ENCODE data around the gene CACNA1A. TPM values are rescaled to one million over a fixed set of nuclear protein-coding genes. Genes with fewer than 3 reads are reported as not detected.
A peak's percentile ranks its signal among the peaks of the same experiment; 100 is the strongest.

Gene CACNA1A
- total RNA-seq, 2 donors from 2014 or later: 0.34 to 0.37 TPM

- H3K36me3 Mint-ChIP-seq (ENCODE audit: insufficient read depth in 2 of 2): peaks cover 6 to 14% of the 10 kb centered on the region in 2 donors
- no peak for ATAC-seq (replicated peaks in 1 of 2)
- no peak overlapping the region for H3K27ac Mint-ChIP-seq
Observed at GRCh38 chr19:13521066-13521465, 14.8 kb upstream of the CACNA1A start.

DNA sequence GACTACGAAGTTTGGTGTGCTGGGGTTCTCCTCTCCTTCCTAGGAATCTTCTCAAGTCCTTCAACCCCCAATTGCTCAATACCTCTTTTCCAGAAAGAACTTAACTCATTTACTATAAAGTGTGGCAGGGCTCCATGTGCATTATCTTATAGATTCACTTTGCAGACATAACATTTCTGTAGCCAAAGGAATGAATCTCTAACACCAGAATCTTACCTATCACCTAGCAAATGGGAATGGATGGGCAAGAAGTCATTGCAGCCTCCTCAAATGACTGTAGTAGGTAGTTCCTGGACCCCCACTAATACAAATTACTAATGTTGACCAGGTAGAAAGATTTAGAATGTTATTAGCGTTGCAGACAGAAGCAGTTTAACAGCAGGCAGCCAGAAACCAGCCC lies 5.7 kb upstream of the CACNA1A start:
- Mint-ChIP-seq H3K9me3 (no peaks in the 10 kb centered on the region), H3K4me3 (no peak overlapping the region)

More at GRCh38 chr19:13521066-13521465, 14.8 kb upstream of the CACNA1A start:
- Mint-ChIP-seq H3K9me3 (peaks cover 11 to 12% of the 10 kb centered on the region in 2 donors), H3K4me3 (no peak overlapping the region), H3K27me3 (ENCODE audit: low read depth) (no peaks in the 10 kb centered on the region), H3K4me1 (ENCODE audit: low read depth) (no peaks in the 10 kb centered on the region)
- no peak for DNase-seq

GRCh38 chr19:13507053-13507611 lies 853 bp upstream of the CACNA1A start:
- no peak for ATAC-seq (replicated peaks in 1 of 2)
- Mint-ChIP-seq H3K9me3 (no peaks in the 10 kb centered on the region), H3K27ac (no peak overlapping the region), H3K4me1 (ENCODE audit: low read depth) (peaks cover 9% of the 10 kb centered on the region), H3K27me3 (ENCODE audit: low read depth) (peaks cover 76% of the 10 kb centered on the region), H3K36me3 (ENCODE audit: insufficient read depth in 2 of 2) (peaks cover 0 to 2% of the 10 kb centered on the region in 2 donors), H3K4me3 (no peak overlapping the region)
- DNase-seq: no peak

More for the DNA sequence above, 5.7 kb upstream of the CACNA1A start:
- Mint-ChIP-seq H3K27ac (no peak overlapping the region), H3K4me1 (ENCODE audit: low read depth) (peaks cover 4% of the 10 kb centered on the region), H3K27me3 (ENCODE audit: low read depth) (peaks cover 42% of the 10 kb centered on the region), H3K36me3 (ENCODE audit: insufficient read depth in 2 of 2) (peaks cover 0 to 2% of the 10 kb centered on the region in 2 donors)
- DNase-seq (no peak), ATAC-seq (replicated peaks in 1 of 2) (no peak)

DNA sequence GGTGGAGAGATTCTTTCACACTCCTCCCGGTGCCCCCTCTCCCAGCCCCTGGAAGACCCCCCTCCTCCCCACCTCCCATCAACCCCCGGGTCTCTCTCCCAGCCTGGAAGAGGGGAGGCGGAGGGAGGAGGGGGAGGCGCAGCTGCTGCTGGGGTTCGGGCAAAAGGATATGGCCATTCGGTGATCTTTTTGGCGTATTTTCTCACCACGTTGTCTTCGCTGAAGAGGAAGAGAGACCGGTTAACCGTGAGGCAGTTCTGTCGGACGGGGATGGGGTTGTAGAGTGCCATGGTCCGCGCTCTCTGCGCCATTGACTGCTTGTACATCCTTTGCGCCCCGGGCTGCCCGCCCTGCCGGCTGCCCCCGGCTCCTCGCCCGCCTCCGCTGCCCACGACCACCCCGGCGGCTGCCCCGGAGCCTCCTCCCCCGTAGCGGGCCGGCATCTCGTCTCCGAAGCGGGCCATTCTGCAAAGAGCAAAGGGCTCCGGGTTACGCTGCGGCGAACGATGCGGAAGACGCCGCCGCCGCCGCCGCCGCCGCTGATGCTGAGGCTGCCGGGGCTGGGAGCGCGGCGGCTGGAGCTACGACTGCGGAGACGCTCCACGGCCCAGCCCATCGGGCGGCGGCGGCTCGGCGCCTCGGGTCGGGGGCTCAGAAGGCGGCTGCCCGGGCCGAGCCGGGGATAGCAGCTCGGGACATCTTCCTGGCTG lies 363 bp downstream of the CACNA1A start:
- DNase-seq (peak; percentile 22), ATAC-seq (replicated peaks in 1 of 2) (peak in 1 of 2 donors; percentile 50)
- Mint-ChIP-seq H3K27me3 (ENCODE audit: low read depth) (peaks cover 69% of the 10 kb centered on the region), H3K27ac (no peak overlapping the region), H3K36me3 (ENCODE audit: insufficient read depth in 2 of 2) (peaks cover 0 to 2% of the 10 kb centered on the region in 2 donors), H3K9me3 (no peaks in the 10 kb centered on the region), H3K4me3 (peak overlapping the region; percentile 34 to 59), H3K4me1 (ENCODE audit: low read depth) (peaks cover 9% of the 10 kb centered on the region)

DNA sequence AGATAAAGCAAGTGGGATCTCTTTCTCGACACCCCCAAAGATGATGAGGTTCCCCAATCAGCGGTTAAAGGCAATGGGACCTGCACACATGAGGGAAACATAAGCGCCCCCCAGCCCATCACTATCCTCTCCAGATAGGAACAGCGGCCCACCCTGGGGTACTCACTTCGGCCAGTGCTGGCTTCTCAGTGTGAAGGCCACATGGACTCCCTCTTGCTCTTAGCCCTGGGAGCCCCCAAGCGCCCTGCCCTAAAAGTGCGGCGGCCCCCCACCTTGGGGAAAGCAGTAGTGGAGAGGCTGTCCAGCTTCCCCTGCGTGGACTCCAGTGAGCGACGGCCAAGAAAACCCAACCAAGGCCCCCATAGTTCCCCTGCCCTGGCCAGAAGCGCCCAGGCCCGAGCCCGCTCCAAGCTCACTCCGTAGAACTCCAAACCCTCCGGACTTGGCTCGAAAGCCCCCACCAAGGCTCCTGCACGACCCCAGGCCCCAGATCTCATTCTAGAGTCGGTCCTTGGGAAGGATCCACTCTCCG lies 1.0 kb downstream of the CACNA1A start:
- peaks cover 9% of the 10 kb centered on the region for H3K4me1 Mint-ChIP-seq (ENCODE audit: low read depth)
- peaks cover 0 to 2% of the 10 kb centered on the region in 2 donors for H3K36me3 Mint-ChIP-seq (ENCODE audit: insufficient read depth in 2 of 2)
- H3K4me3 Mint-ChIP-seq: peak overlapping the region in 1 of 2 donors; percentile 43
- H3K27me3 Mint-ChIP-seq (ENCODE audit: low read depth): peaks cover 72% of the 10 kb centered on the region
- ATAC-seq (replicated peaks in 1 of 2) (no peak), DNase-seq (no peak)
- peaks cover 0 to 2% of the 10 kb centered on the region in 2 donors for H3K9me3 Mint-ChIP-seq
- H3K27ac Mint-ChIP-seq: no peak overlapping the region

- H3K36me3 Mint-ChIP-seq (ENCODE audit: insufficient read depth in 2 of 2): no peaks in the 10 kb centered on the region
- peaks cover 62% of the 10 kb centered on the region for H3K27me3 Mint-ChIP-seq (ENCODE audit: low read depth)
- peaks cover 9% of the 10 kb centered on the region for H3K4me1 Mint-ChIP-seq (ENCODE audit: low read depth)
- H3K27ac Mint-ChIP-seq: no peak overlapping the region
- ATAC-seq (replicated peaks in 1 of 2) (no peak), DNase-seq (no peak)
- H3K9me3 Mint-ChIP-seq: peaks cover 0 to 2% of the 10 kb centered on the region in 2 donors
- no peak overlapping the region for H3K4me3 Mint-ChIP-seq
Observed at GRCh38 chr19:13503570-13504235, 2.6 kb downstream of the CACNA1A start.

GRCh38 chr19:13502231-13502630 lies 4.0 kb downstream of the CACNA1A start:
- no peaks in the 10 kb centered on the region for H3K36me3 Mint-ChIP-seq (ENCODE audit: insufficient read depth in 2 of 2)
- peaks cover 47% of the 10 kb centered on the region for H3K27me3 Mint-ChIP-seq (ENCODE audit: low read depth)
- H3K4me3 Mint-ChIP-seq: no peak overlapping the region
- peaks cover 0 to 2% of the 10 kb centered on the region in 2 donors for H3K9me3 Mint-ChIP-seq
- DNase-seq (no peak), ATAC-seq (replicated peaks in 1 of 2) (no peak)
- H3K27ac Mint-ChIP-seq: no peak overlapping the region
- H3K4me1 Mint-ChIP-seq (ENCODE audit: low read depth): peaks cover 7% of the 10 kb centered on the region

GRCh38 chr19:13499692-13500091 lies 6.6 kb downstream of the CACNA1A start:
- Mint-ChIP-seq H3K9me3 (peaks cover 2 to 4% of the 10 kb centered on the region in 2 donors), H3K4me1 (ENCODE audit: low read depth) (no peaks in the 10 kb centered on the region), H3K4me3 (no peak overlapping the region), H3K36me3 (ENCODE audit: insufficient read depth in 2 of 2) (no peaks in the 10 kb centered on the region), H3K27me3 (ENCODE audit: low read depth) (peaks cover 31% of the 10 kb centered on the region), H3K27ac (no peak overlapping the region)
- DNase-seq (no peak), ATAC-seq (replicated peaks in 1 of 2) (no peak)

DNA sequence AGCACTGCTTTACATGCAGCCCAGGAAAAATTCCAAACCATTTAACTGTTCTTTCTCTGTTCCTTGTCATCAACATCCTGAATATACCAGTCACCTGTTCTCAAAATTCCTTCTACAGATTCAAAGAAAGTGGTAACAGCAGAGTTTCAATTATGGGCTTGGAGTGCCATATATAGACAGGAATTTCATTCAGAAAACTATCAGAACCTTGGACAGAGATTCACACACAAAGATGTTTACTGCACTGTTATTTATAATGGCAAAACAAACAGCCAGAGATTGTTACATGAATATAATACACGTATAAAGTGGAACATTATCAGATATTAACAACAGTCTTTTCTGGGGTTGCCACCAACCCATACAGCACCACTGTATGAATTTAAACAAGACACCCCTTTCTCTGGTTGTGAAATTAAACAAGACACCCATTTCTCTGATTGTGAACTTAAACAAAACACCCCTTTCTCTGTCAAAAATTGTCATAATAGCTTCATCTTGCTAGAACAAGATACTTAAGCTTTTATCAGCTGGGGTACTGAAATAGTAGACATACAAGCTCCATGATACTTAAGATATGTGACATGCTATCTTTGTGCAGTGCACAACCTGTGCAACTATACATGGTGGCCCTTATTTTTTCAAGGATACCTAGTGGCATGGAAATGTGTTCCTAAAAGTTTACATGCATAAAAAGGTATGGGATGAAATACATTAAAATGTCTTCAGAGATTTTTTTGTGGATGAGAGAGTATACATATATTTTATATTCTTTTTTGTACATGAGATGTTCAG lies 12.6 kb downstream of the CACNA1A start:
- H3K36me3 Mint-ChIP-seq (ENCODE audit: insufficient read depth in 2 of 2): peaks cover 0 to 2% of the 10 kb centered on the region in 2 donors
- no peak overlapping the region for H3K4me3 Mint-ChIP-seq
- no peak for ATAC-seq (replicated peaks in 1 of 2)
- H3K27ac Mint-ChIP-seq: no peak overlapping the region
- H3K27me3 Mint-ChIP-seq (ENCODE audit: low read depth): peaks cover 30% of the 10 kb centered on the region
- H3K4me1 Mint-ChIP-seq (ENCODE audit: low read depth): no peaks in the 10 kb centered on the region
- no peak for DNase-seq
- peaks cover 4 to 7% of the 10 kb centered on the region in 2 donors for H3K9me3 Mint-ChIP-seq

DNA sequence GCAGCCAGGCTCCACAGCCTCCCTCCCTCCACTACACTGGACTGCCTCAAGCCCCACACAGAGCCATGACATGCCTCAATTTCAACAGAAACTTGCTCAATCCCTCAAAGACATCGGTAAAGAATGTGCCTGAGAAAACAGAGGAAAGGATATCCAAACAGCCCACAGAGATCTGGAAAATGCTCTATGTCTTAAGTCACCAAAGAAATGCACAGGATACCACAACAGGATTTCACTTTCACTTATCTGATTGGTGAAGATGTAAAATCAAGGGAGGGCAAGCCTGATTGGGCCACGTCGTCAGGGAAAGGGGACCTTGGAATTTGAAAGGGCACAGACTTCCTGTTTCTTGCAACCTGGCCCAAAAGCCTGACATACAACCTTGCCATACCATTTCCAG lies 14.2 kb downstream of the CACNA1A start:
- H3K27ac Mint-ChIP-seq: no peak overlapping the region
- H3K27me3 Mint-ChIP-seq (ENCODE audit: low read depth): peaks cover 30% of the 10 kb centered on the region
- ATAC-seq (replicated peaks in 1 of 2) (no peak), DNase-seq (no peak)
- H3K36me3 Mint-ChIP-seq (ENCODE audit: insufficient read depth in 2 of 2): peaks cover 0 to 2% of the 10 kb centered on the region in 2 donors
- H3K4me3 Mint-ChIP-seq: no peak overlapping the region
- no peaks in the 10 kb centered on the region for H3K4me1 Mint-ChIP-seq (ENCODE audit: low read depth)
- H3K9me3 Mint-ChIP-seq: peaks cover 4 to 7% of the 10 kb centered on the region in 2 donors

DNA sequence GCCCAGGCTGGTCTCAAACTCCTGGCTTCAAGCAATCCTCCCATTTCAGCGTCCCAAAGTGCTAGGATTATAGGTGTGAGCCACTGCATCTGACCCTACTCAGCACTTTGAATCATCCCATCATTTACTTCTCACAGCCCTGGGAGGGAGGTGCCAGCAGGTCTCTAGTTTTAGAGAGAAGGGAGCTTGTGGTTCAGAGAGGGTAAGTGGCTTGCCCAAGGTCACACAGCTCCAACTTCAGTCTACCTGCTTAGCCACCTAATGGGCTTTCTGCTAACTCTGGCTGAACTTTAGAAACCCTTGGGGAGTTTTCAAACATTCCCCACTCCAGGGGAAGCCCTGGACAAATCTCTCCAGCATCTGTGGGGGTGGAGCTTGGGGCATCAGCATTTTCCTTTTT lies 18.3 kb downstream of the CACNA1A start:
- Mint-ChIP-seq H3K27me3 (ENCODE audit: low read depth) (peaks cover 29% of the 10 kb centered on the region), H3K27ac (no peak overlapping the region), H3K4me3 (no peak overlapping the region), H3K9me3 (no peaks in the 10 kb centered on the region), H3K36me3 (ENCODE audit: insufficient read depth in 2 of 2) (no peaks in the 10 kb centered on the region), H3K4me1 (ENCODE audit: low read depth) (no peaks in the 10 kb centered on the region)
- ATAC-seq (replicated peaks in 1 of 2): no peak
- DNase-seq: no peak

DNA sequence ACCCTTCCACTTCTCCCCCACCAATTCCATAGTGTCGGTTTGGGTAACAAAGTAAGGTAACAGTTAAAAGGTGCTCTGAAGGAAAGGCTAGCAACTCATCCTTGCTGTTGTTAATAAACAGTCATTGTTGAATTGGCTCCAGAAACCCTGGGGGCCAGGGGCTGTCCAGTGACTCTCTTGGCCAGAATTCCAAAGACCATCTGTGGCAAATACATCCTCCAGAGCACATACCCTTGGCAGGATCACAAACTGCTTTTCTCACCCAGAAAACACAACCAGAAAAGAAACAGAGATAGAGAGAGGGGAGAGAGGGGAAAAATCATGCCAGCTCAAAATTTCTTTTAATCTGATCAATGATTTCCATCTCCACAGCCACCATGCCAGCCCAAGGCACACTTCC lies 22.1 kb downstream of the CACNA1A start:
- H3K36me3 Mint-ChIP-seq (ENCODE audit: insufficient read depth in 2 of 2): no peaks in the 10 kb centered on the region

More for the DNA sequence above, 22.1 kb downstream of the CACNA1A start:
- Mint-ChIP-seq H3K27me3 (ENCODE audit: low read depth) (peaks cover 6% of the 10 kb centered on the region), H3K4me3 (no peak overlapping the region), H3K9me3 (peaks cover 0 to 2% of the 10 kb centered on the region in 2 donors), H3K27ac (no peak overlapping the region), H3K4me1 (ENCODE audit: low read depth) (no peaks in the 10 kb centered on the region)
- no peak for DNase-seq
- no peak for ATAC-seq (replicated peaks in 1 of 2)
